ENCODE results near the gene METTL2B. TPM values are rescaled to one million over a fixed set of nuclear protein-coding genes. Genes with fewer than 3 reads are reported as not detected.

The METTL2B gene
- total RNA-seq, 4 donors from 2014 or later = 18.2 to 25.1 (median 19.8) TPM

Other genes starting within 250 kb of the METTL2B start
- 10 to 100 TPM in 1 of 4 donors, 1 to 10 TPM in 2, under 1 TPM in 1; 0.54 to 10.2 (median 4.2) TPM for gene LEP, start 235.5 kb upstream of the METTL2B start, total RNA-seq
- gene RBM28, start 132.8 kb upstream of the METTL2B start, total RNA-seq = 10 to 100 TPM; 15.4 to 42.7 (median 19.1) TPM
- gene PRRT4, start 115.1 kb upstream of the METTL2B start, total RNA-seq = 1 to 10 TPM; 1.3 to 4.5 (median 1.9) TPM
- gene IMPDH1, start 66.8 kb upstream of the METTL2B start, total RNA-seq = 10 to 100 TPM; 45.6 to 71.7 (median 48.7) TPM
- 10 to 100 TPM; 19.0 to 66.0 (median 35.8) TPM for gene HILPDA, start 20.9 kb upstream of the METTL2B start, total RNA-seq
- 1 to 10 TPM in 1 of 4 donors, under 1 TPM in 2, not detected in 1; 0.26 to 1.0 (median 0.71) TPM for gene GARIN1A, start 195.5 kb downstream of the METTL2B start, total RNA-seq